ENCODE data around the gene SNX13. TPM values are rescaled to one million over a fixed set of nuclear protein-coding genes. Genes with fewer than 3 reads are reported as not detected.

SNX13 gene
- total and polyA plus RNA-seq, 9 of the 15 experiments (the other 6 are each of a cell fraction or from before 2014, with no cell fraction given) = 5.6 to 33.2 (median 25.4) TPM

- TF ChIP-seq MGA (IDR thresholded peaks at IDR 0.05) = no peak
- TF ChIP-seq CHD1 (IDR thresholded peaks at IDR 0.05; ENCODE audit: low read length) = no peak
- no peak for TF ChIP-seq E2F1 (CRISPR knock-in tag; IDR thresholded peaks at IDR 0.05)
- no peak for TF ChIP-seq ZFP1 (CRISPR knock-in tag; IDR thresholded peaks at IDR 0.05)
- no peak for TF ChIP-seq U2AF1 (optimal IDR thresholded peaks at IDR 0.05; ENCODE audit: low read depth, low read length)
Observed at GRCh38 chr7:17915168-17915567, 25.1 kb downstream of the SNX13 start (continued).

Measured in K562 (cell line).